Fibroblast of the conjunctiva (primary cell): ENCODE results near the gene SLC24A1.
A peak's percentile ranks its signal among the peaks of the same experiment; 100 is the strongest.
"Not testable (repeated sequence)": the region's sequence is repeated elsewhere in the genome, so short reads cannot be mapped to it uniquely, and the experiment has no call there.

Source experiments
- DNase-seq: peaks from one replicate; pipeline ENCODE4 v3.0.0-alpha.2; 2010; ENCODE audit warnings: low read depth

Gene SLC24A1

DNA sequence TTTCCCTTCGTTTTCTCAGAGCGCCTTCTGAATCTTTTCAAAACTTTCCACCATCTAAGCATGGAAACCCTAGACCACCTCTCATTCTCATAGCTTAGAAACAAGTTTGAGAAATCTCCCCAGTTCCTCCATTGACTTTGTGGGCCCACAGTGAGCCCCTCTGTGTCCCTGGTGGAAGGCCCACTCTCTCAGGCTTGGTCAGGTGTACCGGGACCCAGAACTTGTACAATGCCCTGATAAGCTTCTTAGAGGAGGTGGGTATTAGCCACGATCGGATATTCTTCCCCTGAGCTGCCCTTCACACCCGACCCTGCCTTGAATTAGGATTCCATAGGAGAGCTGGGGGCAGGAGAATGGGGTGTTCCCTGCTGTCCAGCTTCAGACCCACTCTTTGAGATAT, at the start of gene SLC24A1:
TSS of gene SLC24A1 (plus strand) at position 301 of the 400 bp plus-strand sequence. CDS start 2,143 bp downstream, outside the sequence.
- DNase-seq = no peak

DNA sequence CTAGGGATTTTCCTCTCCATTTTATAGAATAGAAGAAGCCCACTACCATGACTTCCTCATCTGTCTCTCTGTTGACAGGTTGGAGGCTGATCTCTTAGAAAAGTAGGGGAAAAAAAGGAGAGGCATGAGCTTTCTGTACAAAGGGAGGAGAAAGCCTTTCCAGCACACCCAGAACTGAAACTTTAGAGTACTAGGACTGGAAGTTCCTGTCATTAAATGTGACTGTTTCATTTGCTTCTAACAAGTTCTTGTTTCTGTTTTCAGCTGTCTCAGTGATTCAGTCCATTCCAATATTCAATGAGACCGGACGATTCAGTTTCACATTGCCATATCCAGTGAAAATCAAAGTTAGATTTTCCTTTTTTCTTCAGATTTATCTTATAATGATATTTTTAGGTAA, 49.8 kb upstream of the SLC24A1 start:
- DNase-seq = no peak

DNA sequence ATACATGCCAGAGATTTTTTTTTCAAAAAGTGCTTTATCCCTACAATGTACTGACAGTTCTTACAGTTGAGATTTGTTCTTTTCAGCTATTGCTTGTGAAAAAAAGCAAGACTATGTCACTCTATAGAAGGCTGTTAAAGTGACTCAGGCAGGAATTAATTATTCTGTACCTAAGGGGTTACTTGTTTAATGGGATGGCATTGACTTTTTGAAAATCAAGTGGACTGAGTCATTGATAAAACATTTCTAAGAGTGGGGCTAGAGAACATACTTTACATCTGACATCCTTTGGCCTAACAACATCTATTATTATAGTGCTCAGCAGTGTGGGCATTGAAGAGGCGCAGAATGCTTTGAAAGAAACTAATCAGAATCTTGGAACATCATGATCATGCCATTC, 45.1 kb upstream of the SLC24A1 start:
- no peak for DNase-seq

DNA sequence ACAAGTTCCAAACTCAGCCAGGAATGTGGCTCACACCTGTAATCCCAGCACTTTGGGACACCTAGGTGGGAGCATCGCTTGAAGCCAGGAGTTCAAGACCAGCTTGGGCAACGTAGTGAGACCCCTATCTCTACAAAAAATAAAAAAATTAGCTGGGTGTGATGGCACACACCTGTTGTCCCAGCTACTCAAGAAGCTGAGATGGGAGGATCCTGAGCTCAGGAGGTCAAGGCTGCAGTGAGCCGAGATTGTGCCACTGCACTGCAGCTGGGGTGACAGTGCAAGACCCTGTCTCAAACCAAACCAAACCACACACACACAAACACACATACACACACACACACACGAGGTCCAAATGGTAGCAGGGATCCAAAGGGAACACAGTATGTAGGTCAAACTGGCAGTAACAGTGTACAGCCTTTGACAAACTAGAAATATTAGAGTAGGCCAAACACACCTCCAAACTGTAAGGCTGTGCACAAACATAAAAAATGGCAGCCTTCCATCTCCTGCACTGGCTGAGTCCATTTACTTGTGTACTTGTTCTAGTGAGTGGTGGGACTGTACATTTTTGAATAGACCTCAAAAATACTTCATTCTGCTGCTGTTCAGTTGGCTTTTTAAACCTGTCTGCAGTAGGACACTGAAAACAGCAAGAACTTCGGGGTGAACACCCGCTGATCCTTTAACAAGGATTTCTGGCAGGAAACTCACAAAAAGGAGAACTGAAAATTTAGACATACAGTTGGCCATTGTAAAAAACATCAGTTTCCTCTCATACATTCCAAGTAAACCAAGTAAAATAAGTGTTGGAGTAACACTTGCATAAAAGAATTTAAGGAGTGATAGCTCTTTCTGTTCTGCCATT, 44.4 kb upstream of the SLC24A1 start:
- DNase-seq = no peak

DNA sequence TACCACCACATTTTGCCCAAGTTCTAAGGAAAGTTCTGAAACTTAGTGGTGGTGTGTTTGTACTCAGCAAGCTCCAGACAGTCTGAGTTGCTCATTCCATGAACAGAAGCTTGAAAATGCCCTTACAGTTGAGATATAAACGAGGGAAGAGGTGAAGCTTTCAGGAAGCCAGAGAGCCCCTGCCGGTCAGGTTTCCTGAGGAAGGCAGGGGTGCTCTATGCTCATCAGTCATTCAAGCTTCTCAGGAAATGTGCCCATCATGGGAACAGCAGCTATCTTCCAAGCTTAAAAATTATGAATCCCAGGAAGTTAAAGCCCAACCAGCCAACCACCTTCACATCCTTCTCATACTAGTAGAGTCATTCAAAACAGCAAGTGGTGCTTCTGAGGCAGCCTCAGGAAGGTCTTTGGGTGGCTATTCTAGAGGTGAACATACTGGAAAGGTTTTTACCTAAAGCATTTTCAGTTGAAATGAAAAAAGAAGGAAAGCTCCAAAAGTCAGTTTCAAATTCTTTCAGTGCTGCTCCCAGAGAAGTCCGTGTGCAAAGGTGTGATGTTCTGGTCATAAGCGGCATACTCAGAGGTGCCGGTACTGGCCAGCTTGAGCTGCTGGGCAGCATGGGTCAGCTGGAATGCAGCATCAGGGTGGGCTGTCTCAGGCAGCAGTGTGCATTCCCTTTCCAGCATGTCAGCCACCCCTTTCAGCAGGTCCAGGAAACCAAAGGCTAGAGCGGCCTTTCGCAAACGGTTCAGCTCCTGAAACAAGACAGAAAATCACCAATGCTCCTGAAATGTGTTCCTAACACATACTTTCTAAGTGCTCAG, 42.6 kb upstream of the SLC24A1 start:
- DNase-seq = no peak

DNA sequence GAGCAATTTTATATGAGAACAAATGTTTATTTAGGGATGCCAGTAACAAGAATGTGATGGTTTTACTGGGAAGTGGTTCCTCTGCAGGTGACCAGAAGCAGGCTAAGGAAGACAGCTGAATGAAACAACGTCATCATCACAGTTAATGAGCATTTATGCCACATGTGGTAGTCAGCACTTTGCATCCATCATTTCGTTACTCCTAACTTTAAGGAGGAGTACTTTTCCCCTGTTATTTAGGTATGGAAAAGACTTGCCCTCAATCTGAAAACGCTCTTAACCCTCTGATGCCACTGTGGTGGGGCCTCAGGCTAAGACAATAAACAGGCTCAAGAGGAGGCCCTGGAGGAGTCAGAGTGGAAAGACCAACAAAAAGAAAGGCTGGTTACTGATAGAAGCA, 42.0 kb upstream of the SLC24A1 start:
- no peak for DNase-seq

DNA sequence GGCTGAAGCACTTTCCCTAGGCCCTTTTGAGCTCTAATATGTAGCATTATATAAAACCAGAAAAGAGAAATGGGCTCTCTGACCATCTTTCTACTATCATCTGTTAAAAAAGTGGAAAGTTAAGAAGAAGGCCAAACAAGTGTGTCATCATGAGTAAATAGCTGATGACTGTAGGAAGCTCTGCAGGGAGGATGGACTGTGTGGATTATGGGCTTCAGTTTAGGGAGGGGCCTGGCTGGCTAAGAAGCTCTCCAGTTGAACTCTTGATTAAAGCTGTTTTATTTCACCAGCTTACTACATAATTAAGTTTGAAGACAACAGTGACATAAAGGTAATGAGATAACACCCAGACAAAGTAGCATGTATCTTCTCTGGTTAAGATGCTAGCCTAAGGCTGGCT, 41.5 kb upstream of the SLC24A1 start:
- DNase-seq = peak; percentile 20

DNA sequence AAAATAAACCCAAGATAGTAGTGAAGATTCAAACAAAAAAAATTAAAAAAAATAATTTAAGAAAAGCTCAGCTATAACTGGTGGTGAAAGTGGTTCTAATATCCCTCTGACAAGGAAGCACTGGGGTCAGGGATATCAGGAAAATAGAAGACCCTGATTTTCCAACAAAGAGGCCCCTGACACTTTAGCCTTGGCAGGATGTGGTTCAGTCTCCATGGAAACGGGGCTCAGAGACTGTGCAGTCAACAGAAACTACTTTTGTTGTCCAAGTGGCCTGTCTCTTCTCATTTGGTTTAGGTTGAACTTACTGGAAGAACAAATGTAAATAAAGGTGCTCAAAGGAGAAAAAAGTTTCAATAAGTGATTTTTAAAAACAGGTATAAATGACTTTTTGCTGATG, 38.0 kb upstream of the SLC24A1 start:
- no peak for DNase-seq

DNA sequence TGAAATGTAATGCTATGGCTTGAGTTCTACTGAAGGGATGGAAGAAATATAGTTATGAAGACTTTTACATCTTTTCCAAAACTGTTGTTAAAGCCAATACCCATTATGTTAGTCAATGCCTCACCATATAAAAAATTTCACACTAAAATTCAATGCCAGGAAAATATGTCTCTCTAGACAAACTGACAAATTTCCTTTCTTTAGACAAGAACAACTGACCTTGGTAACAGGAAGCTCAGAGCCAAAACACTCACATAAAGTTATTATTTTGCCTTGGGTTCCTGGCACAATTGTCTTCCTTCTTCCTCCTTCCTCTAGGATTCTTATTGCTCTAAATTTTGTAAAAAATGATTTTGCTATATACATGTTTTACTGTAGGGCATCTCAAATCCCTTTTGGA, 37.5 kb upstream of the SLC24A1 start:
- no peak for DNase-seq

DNA sequence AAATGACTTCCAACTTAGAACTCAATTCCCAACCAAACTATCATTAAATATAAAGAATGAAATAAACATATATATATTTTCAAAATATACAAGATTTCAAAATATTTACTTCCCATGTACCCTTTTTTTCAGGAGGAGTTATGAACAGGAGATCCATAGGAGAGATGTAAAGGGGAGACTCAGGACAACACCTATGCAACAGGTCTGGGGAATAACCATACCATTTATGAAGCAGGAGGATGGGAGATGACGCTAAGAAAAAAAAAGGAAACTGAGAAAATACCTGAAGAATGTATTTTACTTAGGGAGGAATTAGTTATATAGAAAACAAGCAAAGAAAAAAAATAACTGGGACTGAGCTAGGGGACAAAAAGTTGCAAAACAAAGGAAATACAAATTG, 34.6 kb upstream of the SLC24A1 start:
- no peak for DNase-seq

DNA sequence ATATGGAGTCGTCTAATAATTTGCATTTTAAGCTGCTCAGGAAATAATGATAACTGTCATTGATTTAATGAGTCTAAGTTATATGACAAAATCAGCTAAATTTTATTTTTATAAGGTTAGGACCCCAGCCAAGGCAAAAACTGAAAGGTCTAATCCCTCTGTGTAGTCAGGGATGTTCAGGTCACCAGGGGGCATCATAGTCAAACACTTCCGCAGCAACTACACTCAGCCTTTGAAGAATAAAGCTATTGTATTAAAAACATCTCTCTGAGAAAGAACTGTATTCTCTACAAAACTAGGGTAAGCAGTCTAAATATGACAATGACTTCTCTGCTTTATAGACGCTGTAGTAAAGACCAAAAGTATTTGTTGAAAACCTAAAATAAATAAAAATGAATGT, 25.8 kb upstream of the SLC24A1 start:
- no peak for DNase-seq

DNA sequence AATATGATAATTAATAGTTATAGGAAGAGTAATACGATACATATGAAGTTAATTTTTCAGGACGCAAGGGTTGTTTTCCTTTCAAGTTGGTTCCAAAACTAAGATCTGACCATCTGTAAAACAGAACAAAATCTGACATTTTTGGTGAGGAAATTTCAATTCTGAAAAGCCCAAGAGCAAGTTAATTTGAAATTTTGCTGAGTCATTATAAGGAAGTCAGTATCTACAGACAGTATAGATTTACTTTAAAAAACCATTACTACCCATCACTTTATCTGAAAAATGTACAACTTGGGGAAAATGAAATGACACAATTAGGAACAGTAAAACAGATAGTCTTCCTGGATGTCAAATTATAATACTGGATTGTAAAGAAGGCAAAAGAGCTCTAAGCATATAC, 23.3 kb upstream of the SLC24A1 start:
- no peak for DNase-seq

DNA sequence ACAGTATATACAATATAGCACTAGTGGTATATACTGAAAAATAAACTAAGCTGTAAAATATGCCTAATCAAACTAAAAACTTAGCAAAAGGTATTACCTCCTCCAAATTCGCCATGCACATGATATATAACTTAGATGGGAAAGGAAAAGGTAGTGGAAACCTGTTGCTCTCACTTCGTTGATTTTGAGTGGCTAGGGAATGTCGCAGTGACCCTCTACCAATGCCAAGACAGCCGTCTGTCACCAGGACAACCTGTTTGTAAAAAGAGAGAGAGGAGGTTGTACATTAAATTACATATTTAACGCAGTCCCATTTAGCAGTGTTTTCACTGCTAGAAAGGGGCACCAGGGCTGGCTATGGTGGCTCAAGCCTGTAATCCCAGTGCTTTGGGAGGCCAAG, 22.1 kb upstream of the SLC24A1 start:
- DNase-seq = no peak

DNA sequence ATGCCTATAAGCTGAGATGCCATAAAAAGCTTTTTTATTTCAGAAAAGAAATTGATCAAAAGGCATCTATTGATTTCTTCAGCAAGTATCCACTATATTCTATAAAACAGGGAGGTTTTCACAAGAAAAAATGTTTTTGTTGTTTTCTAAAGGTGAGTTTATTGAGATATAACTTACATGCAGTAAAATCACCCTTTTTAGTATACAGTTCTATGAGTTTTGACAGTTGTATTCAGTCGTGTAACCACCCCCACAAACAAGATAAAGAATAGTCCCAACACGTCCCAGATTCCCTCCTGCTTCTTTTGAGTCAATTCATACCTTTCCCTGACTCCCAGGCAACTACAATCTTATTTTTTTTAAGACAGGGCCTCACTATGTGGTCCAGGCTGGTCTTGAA, 18.6 kb upstream of the SLC24A1 start:
- DNase-seq = no peak

DNA sequence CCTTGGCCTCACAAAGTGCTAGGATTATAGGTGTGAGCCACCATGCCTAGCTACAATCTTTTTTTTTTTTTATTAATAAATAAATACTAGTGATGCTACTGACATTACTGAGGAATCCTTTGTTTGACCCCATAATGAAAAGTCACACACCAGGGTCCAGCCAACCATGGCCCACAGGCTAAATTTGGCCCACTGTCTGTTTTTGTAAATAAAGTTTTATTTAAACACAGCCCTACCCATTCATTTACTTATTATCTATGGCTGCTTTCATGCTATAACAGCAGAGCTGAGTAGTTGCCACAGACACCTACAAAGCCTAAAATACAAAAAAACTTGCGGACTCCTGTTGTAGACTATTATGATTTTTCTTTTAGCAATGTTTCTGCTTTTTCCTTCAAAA, 18.2 kb upstream of the SLC24A1 start:
- DNase-seq = no peak

DNA sequence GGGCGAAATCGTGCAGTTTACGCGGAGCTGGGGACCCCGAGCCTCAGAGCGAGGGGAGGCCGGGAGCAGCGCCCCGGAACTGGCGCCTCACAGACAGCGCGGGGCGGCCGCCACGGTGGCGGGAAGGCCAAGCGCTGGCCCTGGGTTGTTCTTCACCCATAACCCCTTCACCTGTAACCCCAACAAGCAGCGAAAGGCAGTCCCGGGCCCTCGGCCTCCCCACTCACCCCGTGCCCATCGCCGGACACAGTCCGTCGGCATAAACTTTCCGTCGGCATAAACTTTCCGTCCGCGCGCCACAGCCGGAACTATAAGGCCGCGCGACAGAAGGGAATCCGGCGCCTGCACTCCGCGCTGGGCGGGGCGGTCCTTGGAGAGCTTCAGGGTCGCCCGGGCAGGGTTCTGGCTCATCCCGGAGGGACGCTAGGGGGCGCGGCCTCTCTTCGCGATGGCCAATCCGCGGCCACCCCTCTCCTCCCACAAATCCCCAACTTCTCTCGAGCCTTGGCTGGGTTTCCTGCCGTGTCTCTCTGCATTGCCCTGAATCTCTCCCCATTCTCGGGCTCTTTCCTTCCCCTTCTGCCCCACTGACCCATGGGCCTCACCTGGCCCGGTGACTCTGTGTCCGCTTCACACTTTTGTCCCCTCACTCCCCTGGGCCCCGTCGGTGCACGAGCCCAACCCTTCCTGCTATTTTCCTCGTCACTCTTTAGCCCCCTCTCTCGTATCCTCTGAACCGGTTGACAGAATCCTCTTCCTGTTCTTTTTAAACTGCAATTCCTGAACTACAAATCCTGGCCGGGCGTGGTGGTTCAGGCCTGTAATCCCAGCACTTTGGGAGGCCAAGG, 10.6 kb upstream of the SLC24A1 start, which contains the start of gene INTS14:
TSS of gene INTS14 (minus strand) at position 261 of the 848 bp plus-strand sequence. CDS start 3,751 bp downstream, outside the sequence.
- peak; percentile 94 for DNase-seq

DNA sequence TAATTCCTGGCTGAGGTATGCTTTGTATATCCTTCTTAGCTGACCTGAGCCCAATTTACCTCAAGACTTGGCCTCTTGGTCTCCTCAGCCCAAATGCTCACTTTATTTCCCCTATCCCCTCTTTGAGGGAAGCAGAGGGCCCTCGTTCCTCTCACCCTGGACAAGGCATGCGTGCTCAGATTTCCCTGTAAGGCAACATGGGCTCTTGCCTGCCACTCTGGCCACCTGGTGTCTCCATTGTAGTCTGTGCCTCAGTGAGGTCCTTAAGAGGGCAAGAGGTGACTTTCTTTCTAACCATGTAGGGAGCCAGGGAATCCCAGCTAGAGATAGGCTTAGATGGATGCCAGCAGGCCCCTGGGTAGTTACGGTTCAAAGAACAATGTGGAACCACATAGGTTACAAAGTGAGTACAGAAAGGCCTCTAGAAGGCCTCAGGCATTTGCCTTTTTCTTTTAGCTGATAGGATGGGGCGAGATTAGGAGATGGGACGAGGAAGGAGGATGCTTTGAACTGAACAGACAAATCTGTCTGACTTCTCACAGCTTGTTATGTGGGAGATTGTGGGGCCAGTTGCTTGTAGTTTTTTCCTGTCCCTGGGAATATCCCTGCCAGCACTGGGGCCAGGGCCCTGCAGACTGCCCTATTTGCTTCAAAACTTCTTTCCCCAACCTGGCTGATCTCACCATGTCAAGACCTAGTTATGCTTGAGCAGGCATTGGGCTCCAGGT, 9.7 kb upstream of the SLC24A1 start:
- DNase-seq = no peak

DNA sequence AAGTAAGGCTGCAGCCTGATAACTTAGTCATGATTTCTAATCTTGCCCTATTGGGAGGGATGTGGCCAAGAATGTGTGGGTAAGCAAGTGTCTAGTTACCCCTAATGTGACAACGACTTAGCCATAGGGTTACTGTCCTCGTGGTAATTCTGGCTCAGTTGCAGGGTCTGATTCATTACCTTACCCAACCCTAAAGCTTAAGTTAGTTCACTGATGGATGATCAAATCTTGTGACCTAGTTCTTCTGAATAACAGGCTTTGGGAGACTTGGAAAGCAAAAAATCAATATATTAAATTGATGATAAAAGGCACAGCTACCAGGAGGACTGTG, 9.2 kb upstream of the SLC24A1 start:
- no peak for DNase-seq

DNA sequence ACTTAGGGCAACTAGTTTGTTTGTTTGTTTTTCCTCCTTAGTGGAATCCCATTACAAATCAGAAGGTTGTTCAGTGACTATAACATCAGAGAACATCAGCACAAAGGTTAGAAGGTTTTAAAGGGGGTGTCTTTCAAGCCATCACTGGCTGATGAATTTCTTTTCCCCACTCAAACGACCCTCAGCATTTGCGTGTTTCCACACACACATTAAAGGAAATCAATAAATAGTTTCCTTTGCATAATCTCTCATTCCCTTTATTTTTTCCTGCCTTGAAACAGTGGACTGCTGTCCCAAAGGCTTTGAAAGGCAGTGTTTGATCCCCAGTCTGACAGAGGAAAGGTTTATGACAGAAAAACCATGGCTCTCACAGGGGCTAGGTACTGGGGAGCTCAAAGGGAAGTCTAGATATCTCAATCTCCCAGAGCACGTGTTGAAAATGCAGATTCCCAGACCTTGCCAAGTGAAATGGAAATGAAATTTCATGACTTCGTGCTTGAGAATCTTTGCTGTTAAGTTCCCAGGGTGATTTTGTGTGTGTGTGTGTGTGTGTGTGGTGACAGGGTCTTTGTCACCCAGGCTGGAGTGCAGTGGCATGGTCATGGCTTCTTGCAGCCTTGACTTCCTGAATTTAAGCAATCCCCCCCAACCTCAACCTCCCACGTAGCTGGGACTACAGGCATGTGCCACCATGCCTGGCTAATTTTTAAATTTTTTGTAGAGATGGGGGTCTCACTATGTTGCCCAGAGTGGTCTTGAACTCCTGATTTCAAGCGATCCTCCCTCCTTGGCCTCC, 8.6 kb upstream of the SLC24A1 start:
- DNase-seq = no peak

DNA sequence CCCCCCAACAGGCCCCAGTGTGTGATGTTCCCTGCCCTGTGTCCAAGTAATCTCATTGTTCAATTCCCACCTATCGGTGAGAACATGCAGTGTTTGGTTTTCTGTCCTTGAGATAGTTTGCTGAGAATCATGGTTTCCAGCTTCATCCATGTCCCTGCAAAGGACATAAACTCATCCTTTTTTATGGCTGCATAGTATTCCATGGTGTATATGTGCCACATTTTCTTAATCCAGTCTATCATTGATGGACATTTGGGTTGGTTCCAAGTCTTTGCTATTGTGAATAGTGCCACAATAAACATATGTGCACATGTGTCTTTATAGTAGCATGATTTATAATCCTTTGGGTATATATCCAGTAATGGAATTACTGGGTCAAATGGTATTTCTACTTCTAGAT, 5.9 kb upstream of the SLC24A1 start:
- not testable (repeated sequence) for DNase-seq
